ENCODE measurements around the gene PRDX5. TPM values are rescaled to one million over a fixed set of nuclear protein-coding genes. Genes with fewer than 3 reads are reported as not detected.
A peak's percentile ranks its signal among the peaks of the same experiment; 100 is the strongest.

The PRDX5 gene
- total RNA-seq, 1 donor: 245 TPM

DNA sequence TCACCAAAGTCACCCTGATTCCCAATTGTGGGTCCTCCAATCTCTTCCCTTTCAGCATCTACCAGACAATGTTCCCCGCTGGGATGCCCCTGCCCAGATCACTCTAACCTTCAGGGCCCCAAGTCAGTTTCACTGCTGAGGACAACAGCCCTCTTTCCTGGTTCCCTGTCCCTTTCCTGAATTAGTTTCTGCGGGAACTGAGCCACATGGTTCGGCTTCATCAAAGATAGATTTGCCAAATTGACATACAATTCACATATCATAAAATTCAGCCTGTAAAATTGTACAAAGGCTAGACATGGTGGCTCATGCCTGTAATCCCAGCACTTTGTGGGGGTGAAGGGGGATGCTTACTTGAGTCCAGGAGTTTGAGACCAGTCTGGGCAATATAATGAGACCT lies 10.1 kb downstream of the PRDX5 start:
- peak; percentile 29 for DNase-seq (ENCODE audit: insufficient read length, low spot score, missing footprints)
- TF ChIP-seq, protein P1, sequence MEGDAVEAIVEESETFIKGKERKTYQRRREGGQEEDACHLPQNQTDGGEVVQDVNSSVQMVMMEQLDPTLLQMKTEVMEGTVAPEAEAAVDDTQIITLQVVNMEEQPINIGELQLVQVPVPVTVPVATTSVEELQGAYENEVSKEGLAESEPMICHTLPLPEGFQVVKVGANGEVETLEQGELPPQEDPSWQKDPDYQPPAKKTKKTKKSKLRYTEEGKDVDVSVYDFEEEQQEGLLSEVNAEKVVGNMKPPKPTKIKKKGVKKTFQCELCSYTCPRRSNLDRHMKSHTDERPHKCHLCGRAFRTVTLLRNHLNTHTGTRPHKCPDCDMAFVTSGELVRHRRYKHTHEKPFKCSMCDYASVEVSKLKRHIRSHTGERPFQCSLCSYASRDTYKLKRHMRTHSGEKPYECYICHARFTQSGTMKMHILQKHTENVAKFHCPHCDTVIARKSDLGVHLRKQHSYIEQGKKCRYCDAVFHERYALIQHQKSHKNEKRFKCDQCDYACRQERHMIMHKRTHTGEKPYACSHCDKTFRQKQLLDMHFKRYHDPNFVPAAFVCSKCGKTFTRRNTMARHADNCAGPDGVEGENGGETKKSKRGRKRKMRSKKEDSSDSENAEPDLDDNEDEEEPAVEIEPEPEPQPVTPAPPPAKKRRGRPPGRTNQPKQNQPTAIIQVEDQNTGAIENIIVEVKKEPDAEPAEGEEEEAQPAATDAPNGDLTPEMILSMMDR (IDR thresholded peaks at IDR 0.05; ENCODE audit: extremely low read depth, low read depth, low read length): no peak
- no peak overlapping the region for H3K4me2 ChIP-seq (ENCODE audit: insufficient read depth, low read length)
- no peak overlapping the region for H2AFZ ChIP-seq (ENCODE audit: low read length)
- H3K4me3 ChIP-seq (ENCODE audit: insufficient read depth, low read length): no peak overlapping the region
- peaks cover 2% of the 10 kb centered on the region for H4K20me1 ChIP-seq (ENCODE audit: insufficient read depth, low read length)
- no peaks in the 10 kb centered on the region for H3K79me2 ChIP-seq (ENCODE audit: insufficient read depth, low read length)
- H3K27me3 ChIP-seq (ENCODE audit: insufficient read depth, low read length): no peaks in the 10 kb centered on the region
- H3K4me1 ChIP-seq (ENCODE audit: insufficient read depth, low read length): peaks cover 24% of the 10 kb centered on the region
- no peak overlapping the region for H3K27ac ChIP-seq (ENCODE audit: low read depth, low read length)
- no peaks in the 10 kb centered on the region for H3K36me3 ChIP-seq (ENCODE audit: insufficient read depth, low read length)
- no peaks in the 10 kb centered on the region for H3K9me3 ChIP-seq (ENCODE audit: low read depth, low read length)

DNA sequence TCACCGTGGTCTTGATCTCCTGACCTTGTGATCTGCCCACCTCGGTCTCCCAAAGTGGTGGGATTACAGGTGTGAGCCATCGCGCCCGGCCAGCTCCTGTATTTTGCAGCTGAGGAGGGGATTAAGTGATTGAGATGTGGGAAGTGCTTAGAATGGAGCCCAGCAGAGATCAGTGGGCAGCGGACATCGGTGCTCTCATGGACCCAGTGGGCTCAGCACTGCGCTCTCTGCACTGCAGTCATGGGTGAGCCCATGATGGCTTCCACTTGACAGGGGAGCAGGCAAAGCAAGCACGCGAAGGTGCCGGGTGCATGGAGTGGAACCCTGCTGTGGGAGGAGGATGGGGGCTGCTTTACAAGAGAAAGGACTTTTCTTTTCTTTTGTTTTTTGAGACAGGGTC lies 13.0 kb downstream of the PRDX5 start:
- Histone ChIP-seq H4K20me1 (ENCODE audit: insufficient read depth, low read length) (no peaks in the 10 kb centered on the region), H3K79me2 (ENCODE audit: insufficient read depth, low read length) (no peaks in the 10 kb centered on the region), H3K4me3 (ENCODE audit: insufficient read depth, low read length) (no peak overlapping the region), H3K9me3 (ENCODE audit: low read depth, low read length) (no peaks in the 10 kb centered on the region), H3K4me2 (ENCODE audit: insufficient read depth, low read length) (no peak overlapping the region), H2AFZ (ENCODE audit: low read length) (no peak overlapping the region), H3K4me1 (ENCODE audit: insufficient read depth, low read length) (peaks cover 34% of the 10 kb centered on the region), H3K27me3 (ENCODE audit: insufficient read depth, low read length) (no peaks in the 10 kb centered on the region), H3K36me3 (ENCODE audit: insufficient read depth, low read length) (no peaks in the 10 kb centered on the region), H3K27ac (ENCODE audit: low read depth, low read length) (no peak overlapping the region)
- TF ChIP-seq, protein P1 (IDR thresholded peaks at IDR 0.05; ENCODE audit: extremely low read depth, low read depth, low read length): no peak
- no peak for DNase-seq (ENCODE audit: insufficient read length, low spot score, missing footprints)

DNA sequence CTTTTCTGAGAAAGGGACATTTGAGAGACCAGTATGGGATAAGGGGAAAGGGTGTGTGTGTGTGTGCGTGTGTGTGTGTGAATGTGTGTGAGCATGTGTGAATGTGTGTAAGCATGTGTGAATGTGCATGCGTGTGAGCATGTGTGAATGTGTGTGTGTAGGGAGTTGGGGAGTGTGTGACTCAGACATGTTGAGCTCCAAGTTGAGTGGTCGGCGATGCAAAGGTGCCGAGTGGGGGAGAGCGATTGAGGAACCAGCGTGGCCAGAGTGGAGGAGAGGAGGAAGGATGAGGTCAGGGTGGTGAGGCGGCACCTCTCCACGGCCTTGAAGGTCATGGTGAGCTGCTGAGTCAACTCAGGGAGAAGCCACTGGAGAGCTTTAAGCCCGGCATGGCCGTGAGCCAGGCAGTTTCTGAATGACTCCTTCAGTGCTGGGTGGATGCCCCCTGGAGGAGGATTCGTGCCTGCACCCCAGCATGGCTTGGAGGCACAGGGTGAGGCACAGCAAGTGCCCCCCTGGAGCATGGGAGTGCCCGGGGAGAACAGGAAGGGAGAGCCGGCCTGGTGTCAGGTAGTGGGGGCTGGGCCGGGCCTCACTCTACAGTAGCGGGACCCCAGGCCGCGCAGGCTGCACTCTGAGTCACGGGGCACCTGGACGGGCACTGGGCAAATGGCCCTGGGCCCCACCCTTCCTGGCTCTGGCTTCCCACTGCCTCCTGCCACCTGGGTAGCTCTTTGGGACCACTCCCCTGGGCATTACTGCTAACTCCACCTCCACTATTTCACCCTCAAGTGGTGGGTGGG lies 13.8 kb downstream of the PRDX5 start:
- DNase-seq (ENCODE audit: insufficient read length, low spot score, missing footprints): peak; percentile 98
- Histone ChIP-seq H3K27me3 (ENCODE audit: insufficient read depth, low read length) (no peaks in the 10 kb centered on the region), H3K27ac (ENCODE audit: low read depth, low read length) (no peak overlapping the region), H3K4me3 (ENCODE audit: insufficient read depth, low read length) (no peak overlapping the region), H3K4me2 (ENCODE audit: insufficient read depth, low read length) (peak overlapping the region; percentile 74), H4K20me1 (ENCODE audit: insufficient read depth, low read length) (no peaks in the 10 kb centered on the region), H3K9me3 (ENCODE audit: low read depth, low read length) (no peaks in the 10 kb centered on the region), H2AFZ (ENCODE audit: low read length) (peak overlapping the region; percentile 66), H3K36me3 (ENCODE audit: insufficient read depth, low read length) (no peaks in the 10 kb centered on the region), H3K4me1 (ENCODE audit: insufficient read depth, low read length) (peaks cover 34% of the 10 kb centered on the region), H3K79me2 (ENCODE audit: insufficient read depth, low read length) (no peaks in the 10 kb centered on the region)
- TF ChIP-seq, protein P1 (IDR thresholded peaks at IDR 0.05; ENCODE audit: extremely low read depth, low read depth, low read length): peak; percentile 77

DNA sequence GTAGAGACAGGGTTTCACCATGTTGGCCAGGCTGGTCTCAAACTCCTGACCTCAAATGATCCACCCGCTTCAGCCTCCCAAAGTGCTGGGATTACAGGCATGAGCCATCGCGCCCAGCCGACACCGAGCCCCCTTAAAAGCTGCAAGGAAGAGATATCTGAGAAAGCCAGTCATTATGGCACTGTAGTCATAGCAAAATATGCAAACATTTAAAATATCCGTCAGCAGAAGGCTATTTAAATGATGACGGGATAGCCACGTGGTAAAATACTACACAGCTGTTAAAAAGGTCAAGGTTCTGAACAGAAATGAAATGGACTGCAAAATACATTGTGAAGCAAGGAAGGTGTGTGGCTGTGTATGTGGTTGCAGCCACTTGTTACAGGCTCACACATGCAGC lies 15.6 kb downstream of the PRDX5 start:
- Histone ChIP-seq H3K36me3 (ENCODE audit: insufficient read depth, low read length) (no peaks in the 10 kb centered on the region), H3K4me3 (ENCODE audit: insufficient read depth, low read length) (no peak overlapping the region), H3K4me2 (ENCODE audit: insufficient read depth, low read length) (no peak overlapping the region), H4K20me1 (ENCODE audit: insufficient read depth, low read length) (no peaks in the 10 kb centered on the region), H3K27me3 (ENCODE audit: insufficient read depth, low read length) (no peaks in the 10 kb centered on the region), H3K27ac (ENCODE audit: low read depth, low read length) (no peak overlapping the region), H3K4me1 (ENCODE audit: insufficient read depth, low read length) (peaks cover 34% of the 10 kb centered on the region), H3K79me2 (ENCODE audit: insufficient read depth, low read length) (no peaks in the 10 kb centered on the region), H2AFZ (ENCODE audit: low read length) (no peak overlapping the region), H3K9me3 (ENCODE audit: low read depth, low read length) (no peaks in the 10 kb centered on the region)
- TF ChIP-seq, protein P1 (IDR thresholded peaks at IDR 0.05; ENCODE audit: extremely low read depth, low read depth, low read length): no peak
- DNase-seq (ENCODE audit: insufficient read length, low spot score, missing footprints): peak; percentile 17
